Measurements from ENCODE around the gene KBTBD7. TPM values are rescaled to one million over a fixed set of nuclear protein-coding genes. Genes with fewer than 3 reads are reported as not detected.
A peak's percentile ranks its signal among the peaks of the same experiment; 100 is the strongest.

Gene KBTBD7
- 3.1 and 4.4 TPM in 2 replicates for total RNA-seq
- polyA plus RNA-seq: 2.1 TPM in 2 replicates
- polyA plus RNA-seq (2011; cell fraction: cytosol; rRNA removed): 1.1 TPM in 2 replicates
- polyA plus RNA-seq (2011; cell fraction: nucleus; rRNA removed): 0.94 and 1.1 TPM in 2 replicates
- polyA plus RNA-seq (2012): 1.2 and 1.8 TPM in 2 replicates
- 9.0 and 12.2 TPM in 2 replicates for polyA minus RNA-seq
- polyA minus RNA-seq (2011; cell fraction: cytosol; rRNA and poly(A)+ RNA removed): 7.9 TPM
- 4.4 and 4.6 TPM in 2 replicates for polyA minus RNA-seq (2011; cell fraction: nucleus; rRNA and poly(A)+ RNA removed)
- Bru-seq, nascent RNA: percentile 63 among the genes with signal in this experiment
- BruChase-seq, experiment 1, labeled RNA remaining after a 6-hour chase: percentile 34 among the genes with signal in this experiment
- BruChase-seq, experiment 2, labeled RNA remaining after a 2-hour chase: percentile 67 among the genes with signal in this experiment
- long read RNA-seq, full-length matches to known transcripts: 19 of 19 reads
- long read RNA-seq, partial matches to known transcripts: 0 of 19 reads
- long read RNA-seq, other reads (novel, unspliced or antisense): 0 of 19 reads

- peak within 1 kb of the TSS; percentile 88 for H3K4me2 ChIP-seq (ENCODE audit: insufficient read depth, low read length)
- ChIA-PET POLR2A (interaction anchor here (0.6 kb wide), 1 partner anchor 65 kb away, joined by 3 read pairs; no protein-coding TSS in a partner anchor), CTCF (interaction anchor here (0.6 to 1.0 kb wide), 2 partner anchors 28 to 140 kb away, joined by 3 read pairs; no protein-coding TSS in a partner anchor)
- FAIRE-seq: peak; percentile 96
- no peaks in the 10 kb centered on the region for H3K9me1 ChIP-seq (replicated peaks; ENCODE audit: control insufficient read depth, extremely low read depth, insufficient read depth, low read length)
- H2AFZ ChIP-seq (ENCODE audit: low read depth, low read length): peak within 1 kb of the TSS; percentile 99
- peak within 1 kb of the TSS; percentile 82 for H3K9ac ChIP-seq (replicated peaks; ENCODE audit: extremely low read depth, insufficient read depth, low read length)
- no peaks in the 10 kb centered on the region for H3K9me3 ChIP-seq (replicated peaks; ENCODE audit: control insufficient read depth, insufficient read depth, low read length)
- BruUV-seq (replicated peaks): TSS peak; percentile 38
- dilution Hi-C loops (cut with MboI; ENCODE audit: extremely low pct_ligation_motif_present, low sequenced_read_pairs): no loop called here
- peak within 1 kb of the TSS; percentile 48 to 60 (median 53) for H3K4me3 ChIP-seq (replicated peaks in 1 of 3; ENCODE audit: insufficient read depth in 1 of 3, low read depth in 1 of 3, low read length in 3 of 3)
- no peaks in the 10 kb centered on the region for H3K36me3 ChIP-seq (ENCODE audit: control insufficient read depth in 2 of 2, extremely low read depth in 1 of 2, insufficient read depth in 2 of 2, low read length in 2 of 2)
- H3K27ac ChIP-seq (ENCODE audit: insufficient read depth, low read depth, low read length): peak within 1 kb of the TSS; percentile 78
- TF ChIP-seq FOS (IDR thresholded peaks at IDR 0.05; ENCODE audit: borderline replicate concordance, insufficient read depth, low read length): peak; percentile 88
- TF ChIP-seq MYC (IDR thresholded peaks at IDR 0.05; ENCODE audit: low read depth, low read length): no peak
- peak; percentile 78 for TF ChIP-seq POLR2AphosphoS5 (IDR thresholded peaks at IDR 0.05; ENCODE audit: insufficient read depth, low read depth, low read length)
- TF ChIP-seq MAX (IDR thresholded peaks at IDR 0.05; ENCODE audit: insufficient read depth, insufficient read length): no peak
- TF ChIP-seq GATA2 (IDR thresholded peaks at IDR 0.05; ENCODE audit: insufficient read depth, insufficient read length, low read depth, low read length): no peak
- TF ChIP-seq CTCF (IDR thresholded peaks at IDR 0.05; ENCODE audit: extremely low read depth in 1 of 2, insufficient read depth in 1 of 2, low read depth in 1 of 2, low read length in 2 of 2): no peak
- TF ChIP-seq EZH2 (IDR thresholded peaks at IDR 0.05; ENCODE audit: borderline replicate concordance, low read depth, low read length, severe bottlenecking): no peak
- TF ChIP-seq POLR2A (IDR thresholded peaks at IDR 0.05; ENCODE audit: low read depth, low read length): peak; percentile 80
- peak; percentile 55 for TF ChIP-seq JUN (IDR thresholded peaks at IDR 0.05; ENCODE audit: borderline replicate concordance, insufficient read depth, insufficient read length, low read depth)
- no peaks in the 10 kb centered on the region for H3K27me3 ChIP-seq (ENCODE audit: control insufficient read depth in 2 of 2, insufficient read depth in 2 of 2, low read length in 2 of 2)
- H3K4me1 ChIP-seq (ENCODE audit: control insufficient read depth, extremely low read depth, insufficient read depth, low read length): peaks cover 4% of the 10 kb centered on the region
- H3K79me2 ChIP-seq (ENCODE audit: control insufficient read depth, insufficient read depth, low read length): no peaks in the 10 kb centered on the region
- intact Hi-C loops (cut with micrococcal nuclease): loop anchor here (1.0 to 10.0 kb wide), 4 partner anchors 62 to 451 kb away; partner anchors contain the start of genes KBTBD6 and MTRF1
- H4K20me1 ChIP-seq (replicated peaks; ENCODE audit: control insufficient read depth, extremely low read depth, insufficient read depth, low read length): no peaks in the 10 kb centered on the region
- peak; percentile 99 for DNase-seq (ENCODE audit: low read depth, low spot score)
Observed at GRCh38 chr13:41193919-41194824, at the start of gene KBTBD7. Gene KBTBD7, minus strand, starts transcription at chr13:41194569. Its CDS starts 312 bp downstream, at chr13:41194257.

Measured in endothelial cell of umbilical vein (primary cell).